GM21390 (cell line): Measurements from ENCODE around the gene SCCPDH.
"Not testable (repeated sequence)": the region's sequence is repeated elsewhere in the genome, so short reads cannot be mapped to it uniquely, and the experiment has no call there.

Experiments used
- ATAC-seq: cut with Tn5 transposase; IDR thresholded peaks from one replicate; pipeline ENCODE4 v1.9.1; 2021; ENCODE audit not compliant: unreplicated experiment

SCCPDH gene

GRCh38 chr1:246724016-246724730, at the start of gene SCCPDH:
SCCPDH (plus strand) TSS chr1:246724409; CDS start chr1:246724423, 14 bp downstream.
- ATAC-seq = peak; percentile 93

DNA sequence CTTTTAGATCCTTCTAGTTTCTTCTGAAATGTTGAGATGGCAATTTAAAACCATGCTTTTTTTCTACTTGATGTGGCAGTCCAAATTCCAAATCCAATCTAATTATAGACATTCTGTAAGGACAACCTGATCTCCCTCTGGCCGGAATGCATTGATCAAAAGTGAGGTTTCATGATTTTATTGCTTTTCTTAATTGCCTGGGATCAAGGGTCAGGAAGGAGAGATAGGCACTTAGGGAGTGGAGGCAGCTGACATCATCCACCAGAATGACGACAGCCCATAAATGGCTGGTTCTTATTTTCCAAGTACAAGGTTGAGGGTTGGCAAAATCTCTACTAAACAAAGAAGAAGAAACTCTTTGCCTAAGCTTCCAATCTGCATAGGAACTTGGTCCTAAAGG, 46.4 kb upstream of the SCCPDH start:
- ATAC-seq = no peak

- no peak for ATAC-seq
Observed at GRCh38 chr1:246678816-246679793, 45.1 kb upstream of the SCCPDH start.

- ATAC-seq = no peak
Observed at GRCh38 chr1:246679794-246680177, 44.4 kb upstream of the SCCPDH start.

GRCh38 chr1:246680190-246680589, 44.0 kb upstream of the SCCPDH start:
- ATAC-seq = no peak

DNA sequence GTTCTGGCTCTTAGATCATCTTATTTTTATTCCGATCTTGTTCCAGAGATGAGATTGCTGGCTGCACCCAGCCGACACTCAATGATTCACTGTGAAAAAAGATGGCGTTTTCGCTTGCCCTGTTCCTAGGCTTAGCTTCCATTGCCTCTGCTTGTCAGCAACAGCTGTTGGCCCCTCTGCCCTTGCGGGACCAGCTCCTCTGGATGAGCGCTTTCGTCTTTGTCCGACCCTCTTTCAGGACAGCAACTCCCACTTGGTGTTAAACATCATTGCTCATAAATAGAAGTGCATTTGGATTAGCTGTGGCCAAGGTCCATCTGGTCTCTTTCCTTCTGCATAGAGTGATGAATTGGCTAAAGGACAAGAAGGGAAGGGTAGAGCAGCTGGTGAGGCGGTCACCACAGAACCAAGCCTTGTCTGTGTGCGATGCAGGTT, 43.5 kb upstream of the SCCPDH start:
- no peak for ATAC-seq

GRCh38 chr1:246681900-246682895, 42.0 kb upstream of the SCCPDH start:
- ATAC-seq = no peak

DNA sequence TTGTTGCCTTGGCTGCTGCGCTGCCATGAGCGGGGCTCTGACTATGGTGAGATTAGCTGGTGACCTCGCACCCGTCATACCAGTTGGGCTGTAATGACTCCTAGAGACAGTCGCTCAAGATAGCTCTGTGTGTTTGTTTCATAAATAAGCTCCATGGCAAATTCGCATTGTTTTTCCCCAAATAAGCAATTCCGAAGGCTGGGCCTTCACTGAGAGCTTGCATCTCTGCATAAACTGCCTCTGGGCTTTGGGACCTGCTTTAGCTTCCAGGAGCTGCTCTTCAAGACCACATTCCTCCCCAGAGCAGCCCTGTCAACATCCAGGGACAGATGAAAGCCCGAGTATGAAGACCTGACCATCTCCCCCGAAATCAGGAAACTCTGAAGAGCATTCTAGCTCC, 40.7 kb upstream of the SCCPDH start:
- no peak for ATAC-seq

DNA sequence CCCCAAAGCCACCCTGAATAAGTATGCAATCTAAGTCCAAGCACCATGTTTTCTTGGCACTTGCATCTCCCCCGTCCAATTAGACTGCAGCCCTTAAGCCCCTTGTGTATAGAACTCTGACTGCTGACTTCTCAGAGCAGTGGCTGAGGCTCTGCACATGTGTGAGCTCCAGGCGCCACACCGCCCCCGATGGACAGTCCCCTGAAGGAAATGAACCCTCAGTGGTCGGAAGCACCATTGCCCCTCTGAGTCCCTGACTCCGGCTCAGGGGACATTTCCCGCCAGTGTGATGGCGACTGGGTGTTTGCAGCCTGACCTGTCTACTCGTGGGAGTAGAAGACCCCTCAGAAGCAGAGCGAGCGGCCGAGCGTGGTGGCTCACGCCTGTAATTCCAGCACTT, 37.2 kb upstream of the SCCPDH start:
- ATAC-seq = no peak

- peak; percentile 98 for ATAC-seq
Observed at GRCh38 chr1:246689409-246690008, 34.7 kb upstream of the SCCPDH start.

DNA sequence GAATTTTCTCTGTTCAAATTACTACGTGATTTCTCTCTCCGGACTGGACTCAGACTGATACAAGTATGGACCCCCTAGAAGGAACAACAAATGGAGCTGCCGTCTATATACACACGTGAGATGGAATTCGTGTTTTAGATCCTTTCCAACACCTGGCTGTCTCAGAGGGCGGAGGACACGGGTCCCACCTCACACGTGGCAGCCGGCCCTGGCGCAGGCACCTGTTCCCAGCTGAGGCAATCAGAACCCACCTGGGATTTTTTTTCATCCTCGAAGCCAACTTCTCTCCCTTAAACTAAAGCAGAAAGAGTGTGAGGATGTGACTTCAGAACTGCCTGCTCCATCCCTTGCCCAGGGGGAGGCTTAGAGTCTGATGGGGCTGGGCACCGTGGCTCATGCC, 34.1 kb upstream of the SCCPDH start:
- ATAC-seq = no peak

GRCh38 chr1:246691622-246692495, 32.4 kb upstream of the SCCPDH start:
- ATAC-seq = no peak

- not testable (repeated sequence) for ATAC-seq
Observed at GRCh38 chr1:246694213-246694895, 29.9 kb upstream of the SCCPDH start.

DNA sequence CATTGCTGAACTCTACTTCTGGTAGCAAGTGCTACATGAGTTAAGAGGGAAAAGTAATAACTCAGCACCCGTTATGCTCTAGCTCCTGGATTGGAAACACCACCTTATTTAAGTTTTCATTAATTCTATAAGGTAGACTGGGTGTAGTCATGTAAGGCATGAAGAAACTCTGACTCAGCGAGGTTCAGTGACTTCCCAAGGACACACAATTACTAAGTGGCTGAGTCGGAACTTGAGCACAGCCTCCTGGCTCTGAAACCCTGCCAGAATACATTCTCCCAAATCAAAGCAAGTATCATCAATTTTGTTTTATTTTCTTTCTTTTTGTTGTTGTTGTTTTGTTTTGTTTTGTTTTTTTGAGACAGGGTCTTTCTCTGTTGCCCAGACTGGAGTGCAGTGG, 29.1 kb upstream of the SCCPDH start:
- no peak for ATAC-seq

DNA sequence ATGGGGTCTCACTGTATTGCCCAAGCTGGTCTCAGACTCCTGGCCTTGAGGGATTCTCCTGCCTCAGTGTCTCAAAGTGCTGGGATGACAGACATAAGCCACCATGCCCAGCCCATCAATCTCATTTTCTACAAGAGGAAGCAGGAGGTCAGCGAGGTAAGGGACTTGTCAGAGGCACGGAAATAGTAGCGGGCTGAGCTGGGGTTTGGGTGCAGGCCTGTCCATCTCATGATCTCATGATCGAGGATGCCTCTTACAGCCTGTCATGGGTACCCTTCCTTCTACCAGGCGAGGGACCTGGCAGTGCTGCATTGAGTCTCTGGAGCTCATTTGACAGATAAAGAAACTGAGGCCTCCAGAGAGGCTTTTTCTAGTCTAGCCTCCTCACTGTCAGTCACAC, 28.5 kb upstream of the SCCPDH start:
- no peak for ATAC-seq

DNA sequence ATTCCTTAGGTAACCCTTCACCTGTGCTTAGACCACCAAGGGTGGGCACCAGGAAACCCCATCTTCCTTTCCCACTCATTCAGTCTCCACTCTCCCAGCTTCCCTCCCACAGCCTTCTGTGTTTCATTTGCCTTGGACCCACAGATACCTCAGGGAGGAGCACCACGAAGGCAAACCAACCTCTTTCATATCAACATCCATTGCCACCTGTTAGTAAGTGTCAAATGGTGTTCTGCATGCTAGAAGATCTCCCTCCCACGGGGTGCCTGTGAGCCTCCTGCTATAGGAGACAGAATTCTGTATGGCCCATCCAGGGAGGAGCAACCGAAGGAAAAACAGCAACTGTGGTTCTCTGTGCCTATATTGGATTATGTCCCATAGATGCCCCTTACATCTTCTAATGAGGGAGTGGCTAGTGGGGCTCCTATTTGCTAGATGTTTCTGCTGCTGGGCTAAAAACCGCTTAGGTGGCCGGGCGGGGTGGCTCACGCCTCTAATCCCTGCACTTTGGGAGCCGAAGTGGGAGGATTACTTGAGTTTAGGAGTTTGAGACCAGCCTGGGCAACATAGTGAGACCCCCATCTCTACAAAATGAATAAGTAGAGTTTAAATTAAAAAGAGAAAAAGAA, 25.6 kb upstream of the SCCPDH start:
- ATAC-seq = no peak

DNA sequence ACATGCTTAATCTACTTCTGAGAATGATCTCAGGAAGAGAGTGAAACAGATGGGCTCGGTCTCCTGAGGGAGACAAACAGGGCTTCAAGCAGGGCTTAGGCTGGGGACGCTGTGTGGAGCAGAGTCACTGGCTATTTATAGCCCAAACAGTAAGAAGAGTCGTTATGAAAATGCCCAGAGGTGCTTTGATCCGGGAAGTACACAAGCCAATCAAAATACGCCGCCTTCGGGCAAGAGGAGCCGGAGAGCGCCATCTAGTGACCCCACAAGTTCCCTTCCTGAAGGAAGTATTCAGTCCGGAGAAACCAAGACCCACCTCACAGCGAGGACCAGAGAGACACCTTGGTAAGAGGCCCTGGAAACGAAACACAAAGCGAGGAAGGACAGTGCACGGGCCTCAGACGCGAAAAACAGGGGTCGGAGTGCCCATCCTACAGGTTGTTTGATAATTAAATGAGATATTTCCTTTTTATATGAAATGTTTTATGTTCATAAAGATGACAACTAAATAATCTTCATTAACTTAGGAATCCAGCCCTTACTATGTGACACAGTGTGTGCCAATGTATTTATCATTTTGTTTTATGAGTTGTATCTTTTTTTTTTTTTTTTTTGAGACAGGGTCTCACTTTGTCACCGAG, 25.0 kb upstream of the SCCPDH start:
- ATAC-seq = peak; percentile 98

DNA sequence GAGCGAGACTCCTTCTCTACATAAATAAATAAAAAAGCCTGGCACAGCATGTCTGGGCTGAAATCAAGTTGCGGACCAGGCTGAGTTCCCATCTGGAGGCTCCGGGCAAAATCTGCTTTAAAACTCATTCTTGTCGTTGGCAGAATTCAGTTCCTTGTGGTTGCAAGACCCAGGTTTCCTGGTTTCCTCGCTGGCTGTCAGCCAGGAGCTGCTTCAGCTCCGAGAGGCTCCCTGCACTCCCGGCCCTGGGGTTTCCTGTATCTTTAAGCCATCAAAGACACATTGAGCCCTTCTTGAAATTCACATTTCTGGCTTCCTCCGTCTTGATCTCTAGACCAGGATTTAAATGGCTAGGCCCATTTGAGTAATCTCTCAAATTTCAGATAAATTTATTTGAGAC, 20.6 kb upstream of the SCCPDH start:
- no peak for ATAC-seq
